Esophagus squamous epithelium (tissue), 5 donors: ENCODE measurements around the gene PDZRN3. TPM values are rescaled to one million over a fixed set of nuclear protein-coding genes. Genes with fewer than 3 reads are reported as not detected.

Experiments
- DNase-seq: peaks from one replicate; lab custom pipeline; 2025; lab: John Stamatoyannopoulos, UW
- H3K27ac ChIP-seq, 4 donors: fragments of 200-600 bp; sonication (generic); one replicate each; pipeline ENCODE4 v1.5.1; 2016 to 2019; ENCODE audit warnings: mild to moderate bottlenecking in 1 of 4
- H3K27me3 ChIP-seq, 4 donors: fragments of 200-600 bp; sonication (generic); 1 replicate in 3 of 4; 2 replicates in 1 of 4; pipeline versions ENCODE4 v1.5.1 to v1.6.0; 2017 to 2021; ENCODE audit warnings: antibody characterized with exemption in 1 of 4
- H3K36me3 ChIP-seq, 3 donors: fragments of 200-600 bp; sonication (generic); one replicate each; pipeline ENCODE4 v1.5.1; 2016 to 2019
- H3K4me1 ChIP-seq, 3 donors: fragments of 200-600 bp; sonication (generic); one replicate each; pipeline ENCODE4 v1.5.1; 2017 to 2019
- H3K4me3 ChIP-seq, 4 donors: fragments of 200-600 bp; sonication (generic); 1 replicate in 3 of 4; 2 replicates in 1 of 4; pipeline ENCODE4 v1.5.1; 2016 to 2019; ENCODE audit warnings: mild to moderate bottlenecking in 2 of 4, moderate library complexity in 1 of 4
- H3K9me3 ChIP-seq, 3 donors: fragments of 200-600 bp; sonication (generic); one replicate each; pipeline ENCODE4 v1.5.1; 2016 to 2019
- POLR2A ChIP-seq, 4 donors: fragments of 450-650 bp; IDR thresholded peaks; one replicate each; pipeline ENCODE4 v1.6.1; 2017; ENCODE audit warnings: antibody characterized with exemption in 4 of 4, mild to moderate bottlenecking in 4 of 4, moderate library complexity in 3 of 4
- WGBS, 2 donors: methylation state at CpG; one replicate each; pipeline ENCODE4 v1.1.5; 2018; 5-methylcytosine and 5-hydroxymethylcytosine counted together
- intact Hi-C: fragments of 100-400 bp; cut with DNase I; formaldehyde crosslinking; loops from one replicate; pipeline ENCODE4 v1.15.0; 2022
- total RNA-seq, 4 donors: library from RNA; depleted of rRNA; stranded (reverse); fragments of >200 nt; gene quantifications; one replicate each; pipeline ENCODE4 v1.1.0, GENCODE V29; 2016
- TF ChIP-seq, protein P1 (sequence below), 6 experiments: fragments of 450-650 bp in 4 of 6; fragments of 200-600 bp in 2 of 6; sonication (generic) in 2 of 6; IDR thresholded peaks; one replicate each; pipeline ENCODE4 v1.5.1; 2016 to 2019; ENCODE audit warnings: antibody characterized with exemption in 6 of 6, mild to moderate bottlenecking in 4 of 6, moderate library complexity in 4 of 6
- donor health status: DM: yes; HTN: yes; CAD: no.

The PDZRN3 gene
- total RNA-seq, 4 donors from 2014 or later, result 22.1 to 54.9 (median 38.9) TPM

DNA sequence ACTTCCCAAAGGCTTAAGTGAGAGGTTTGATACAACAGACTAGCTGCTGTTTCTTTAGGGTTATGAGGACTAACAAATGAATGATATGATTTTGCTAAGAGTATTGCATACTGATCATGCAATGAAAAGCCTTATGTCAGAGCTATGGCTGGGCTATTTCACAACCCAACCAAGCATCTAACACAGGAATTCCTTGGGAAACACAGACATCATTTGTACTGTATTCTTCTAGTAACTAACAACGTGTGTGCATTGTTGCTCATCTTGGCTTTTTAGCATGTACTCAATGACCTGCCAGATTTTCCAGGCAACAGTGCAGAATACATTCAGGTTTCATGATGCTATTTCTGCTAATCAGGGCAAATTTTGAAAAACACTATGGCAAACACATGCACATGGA lies 19.3 kb downstream of the PDZRN3 start:
- no peak overlapping the region for H3K4me3 ChIP-seq
- DNase-seq, result no peak
- TF ChIP-seq, protein P1, sequence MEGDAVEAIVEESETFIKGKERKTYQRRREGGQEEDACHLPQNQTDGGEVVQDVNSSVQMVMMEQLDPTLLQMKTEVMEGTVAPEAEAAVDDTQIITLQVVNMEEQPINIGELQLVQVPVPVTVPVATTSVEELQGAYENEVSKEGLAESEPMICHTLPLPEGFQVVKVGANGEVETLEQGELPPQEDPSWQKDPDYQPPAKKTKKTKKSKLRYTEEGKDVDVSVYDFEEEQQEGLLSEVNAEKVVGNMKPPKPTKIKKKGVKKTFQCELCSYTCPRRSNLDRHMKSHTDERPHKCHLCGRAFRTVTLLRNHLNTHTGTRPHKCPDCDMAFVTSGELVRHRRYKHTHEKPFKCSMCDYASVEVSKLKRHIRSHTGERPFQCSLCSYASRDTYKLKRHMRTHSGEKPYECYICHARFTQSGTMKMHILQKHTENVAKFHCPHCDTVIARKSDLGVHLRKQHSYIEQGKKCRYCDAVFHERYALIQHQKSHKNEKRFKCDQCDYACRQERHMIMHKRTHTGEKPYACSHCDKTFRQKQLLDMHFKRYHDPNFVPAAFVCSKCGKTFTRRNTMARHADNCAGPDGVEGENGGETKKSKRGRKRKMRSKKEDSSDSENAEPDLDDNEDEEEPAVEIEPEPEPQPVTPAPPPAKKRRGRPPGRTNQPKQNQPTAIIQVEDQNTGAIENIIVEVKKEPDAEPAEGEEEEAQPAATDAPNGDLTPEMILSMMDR (IDR thresholded peaks at IDR 0.05), result no peak
- TF ChIP-seq POLR2A (IDR thresholded peaks at IDR 0.05), result no peak
- H3K9me3 ChIP-seq, result no peaks in the 10 kb centered on the region
- 33 to 55% methylated on average over 1 of the region's 1 CpG for WGBS, 2 donors
- peak overlapping the region in 2 of 4 donors; percentile 71 for H3K27ac ChIP-seq
- no peaks in the 10 kb centered on the region for H3K36me3 ChIP-seq
- H3K4me1 ChIP-seq, result peaks cover 0 to 77% (median 36%) of the 10 kb centered on the region in 3 donors
- intact Hi-C loops, result no loop called here
- no peaks in the 10 kb centered on the region for H3K27me3 ChIP-seq

- no peaks in the 10 kb centered on the region for H3K36me3 ChIP-seq
- H3K9me3 ChIP-seq, result no peaks in the 10 kb centered on the region
- 51 to 83% methylated on average over 3 of the region's 3 CpGs for WGBS, 2 donors
- intact Hi-C loops, result no loop called here
- H3K4me1 ChIP-seq, result peaks cover 0 to 84% (median 37%) of the 10 kb centered on the region in 3 donors
- H3K27me3 ChIP-seq, result no peaks in the 10 kb centered on the region
- peak overlapping the region in 3 of 4 donors; percentile 12 to 71 (median 71) for H3K27ac ChIP-seq
- TF ChIP-seq POLR2A (IDR thresholded peaks at IDR 0.05), result no peak
- TF ChIP-seq, protein P1 (IDR thresholded peaks at IDR 0.05), result no peak
- no peak overlapping the region for H3K4me3 ChIP-seq
- DNase-seq, result no peak
These were observed 20.3 kb downstream of the PDZRN3 start for GRCh38 chr3:73604451-73604850.

DNA sequence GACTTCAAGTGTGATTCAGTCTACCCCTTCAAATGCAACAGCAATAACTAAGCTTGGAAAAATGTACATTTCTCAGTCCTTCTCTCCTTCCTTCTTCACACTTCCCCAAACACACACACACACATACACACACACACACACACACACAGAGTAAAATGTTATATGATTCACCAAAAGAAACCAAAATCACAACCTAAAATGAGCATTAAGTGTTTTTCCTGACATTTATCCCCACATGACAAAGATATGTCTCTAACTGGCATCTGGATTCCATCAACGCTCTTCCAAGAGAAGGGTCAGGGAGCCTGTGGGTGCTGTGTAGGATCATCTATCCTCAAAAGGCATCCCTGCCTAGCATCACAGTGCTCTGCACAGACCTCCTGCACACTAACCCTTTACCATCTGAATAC lies 21.0 kb downstream of the PDZRN3 start:
- Histone ChIP-seq H3K27me3 (no peaks in the 10 kb centered on the region), H3K4me1 (peaks cover 0 to 86% (median 37%) of the 10 kb centered on the region in 3 donors), H3K4me3 (no peak overlapping the region), H3K27ac (peak overlapping the region in 3 of 4 donors; percentile 12 to 71 (median 71)), H3K36me3 (no peaks in the 10 kb centered on the region), H3K9me3 (no peaks in the 10 kb centered on the region)
- 43 to 100% methylated on average over 1 of the region's 1 CpG for WGBS, 2 donors
- no peak for TF ChIP-seq POLR2A (IDR thresholded peaks at IDR 0.05)
- TF ChIP-seq, protein P1 (IDR thresholded peaks at IDR 0.05), result no peak
- DNase-seq, result no peak
- intact Hi-C loops, result no loop called here

DNA sequence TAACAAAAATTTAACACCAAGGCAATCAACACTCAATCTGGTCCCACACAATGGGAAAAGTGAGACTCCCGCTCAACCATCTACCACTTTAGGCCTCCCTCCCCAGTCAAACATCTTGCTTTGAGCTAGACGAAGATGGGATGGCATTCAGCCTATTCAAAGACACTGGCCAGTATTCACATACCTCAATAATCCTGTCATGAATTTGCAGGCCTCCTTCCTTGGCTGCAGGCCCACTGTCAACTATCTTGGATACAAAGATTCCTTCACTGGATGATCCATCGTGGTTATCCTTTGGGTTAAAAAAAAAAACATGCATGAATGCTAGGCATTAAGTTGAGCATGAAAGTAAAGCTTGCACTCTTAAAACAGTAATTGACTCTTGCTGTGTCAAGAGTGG lies 22.6 kb downstream of the PDZRN3 start:
- H3K27ac ChIP-seq, result peak overlapping the region in 3 of 4 donors; percentile 1 to 71 (median 71)
- 49 to 52% methylated on average over 3 of the region's 3 CpGs for whole genome bisulfite sequencing, 2 donors
- no peaks in the 10 kb centered on the region for H3K27me3 ChIP-seq
- TF ChIP-seq, protein P1 (IDR thresholded peaks at IDR 0.05), result no peak
- TF ChIP-seq POLR2A (IDR thresholded peaks at IDR 0.05), result no peak
- intact Hi-C loops, result no loop called here
- H3K4me1 ChIP-seq, result peaks cover 0 to 84% (median 37%) of the 10 kb centered on the region in 3 donors
- no peak for DNase-seq
- no peaks in the 10 kb centered on the region for H3K9me3 ChIP-seq
- no peak overlapping the region for H3K4me3 ChIP-seq
- no peaks in the 10 kb centered on the region for H3K36me3 ChIP-seq

GRCh38 chr3:73601481-73601880 lies 23.3 kb downstream of the PDZRN3 start:
- intact Hi-C loops, result no loop called here
- Histone ChIP-seq H3K27ac (peak overlapping the region; percentile 1 to 71 (median 58)), H3K27me3 (no peaks in the 10 kb centered on the region)

More at GRCh38 chr3:73601481-73601880, 23.3 kb downstream of the PDZRN3 start:
- no peaks in the 10 kb centered on the region for H3K9me3 ChIP-seq
- H3K36me3 ChIP-seq, result no peaks in the 10 kb centered on the region
- peaks cover 0 to 81% (median 37%) of the 10 kb centered on the region in 3 donors for H3K4me1 ChIP-seq
- DNase-seq, result no peak
- H3K4me3 ChIP-seq, result no peak overlapping the region
- TF ChIP-seq, protein P1 (IDR thresholded peaks at IDR 0.05), result no peak
- no peak for TF ChIP-seq POLR2A (IDR thresholded peaks at IDR 0.05)
- WGBS, 2 donors, result 78 to 80% methylated on average over 2 of the region's 2 CpGs
